Upper lobe of left lung (tissue), 6 donors: ENCODE data around the gene SOX3. TPM values are rescaled to one million over a fixed set of nuclear protein-coding genes. Genes with fewer than 3 reads are reported as not detected.

Experiments used
- ATAC-seq, 2 donors: fragments of 200-7000 bp; cut with Tn5 transposase; one replicate each; pipeline ENCODE4 v1.9.1; 2022; ENCODE audit warnings: mild to moderate bottlenecking in 2 of 2, moderate library complexity in 2 of 2; ENCODE audit not compliant: low FRiP score in 2 of 2
- DNase-seq, 2 donors: peaks; one replicate each; pipeline ENCODE4 v3.0.0-alpha.2; 2019 to 2020
- H3K27ac ChIP-seq, 4 donors: fragments of 200-600 bp; sonication (generic); one replicate each; pipeline ENCODE4 v1.5.1; 2016 to 2019
- H3K27me3 ChIP-seq, 4 donors: fragments of 200-600 bp; sonication (generic); one replicate each; pipeline ENCODE4 v1.5.1; 2017 to 2019
- H3K36me3 ChIP-seq, 4 donors: fragments of 200-600 bp; sonication (generic); one replicate each; pipeline ENCODE4 v1.5.1; 2016 to 2019
- H3K4me1 ChIP-seq, 4 donors: fragments of 200-600 bp; sonication (generic); one replicate each; pipeline ENCODE4 v1.5.1; 2018 to 2019
- H3K4me3 ChIP-seq, 4 donors: fragments of 200-600 bp; sonication (generic); one replicate each; pipeline ENCODE4 v1.5.1; 2017 to 2019; ENCODE audit warnings: mild to moderate bottlenecking in 2 of 4, moderate library complexity in 1 of 4
- H3K9me3 ChIP-seq, 4 donors: fragments of 200-600 bp; sonication (generic); one replicate each; pipeline ENCODE4 v1.5.1; 2018 to 2019
- CTCF ChIP-seq, 6 experiments: fragments of 450-650 bp in 4 of 6; fragments of 200-600 bp in 2 of 6; sonication (generic) in 2 of 6; IDR thresholded peaks; one replicate each; pipeline ENCODE4 v1.5.1; 2016 to 2019; ENCODE audit warnings: antibody characterized with exemption in 6 of 6
- EP300 ChIP-seq, 4 donors: sonication (generic); formaldehyde crosslinking; IDR thresholded peaks; one replicate each; pipeline ENCODE4 v1.5.1; 2017; ENCODE audit warnings: antibody characterized with exemption in 4 of 4, control low read depth in 2 of 4
- POLR2A ChIP-seq, 4 donors: fragments of 450-650 bp; IDR thresholded peaks; one replicate each; pipeline ENCODE4 v1.5.1; 2016 to 2017; ENCODE audit warnings: antibody characterized with exemption in 4 of 4, mild to moderate bottlenecking in 2 of 4
- POLR2AphosphoS5 ChIP-seq, 2 donors: sonication (generic); formaldehyde crosslinking; IDR thresholded peaks; one replicate each; pipeline ENCODE4 v1.5.1; 2017; ENCODE audit warnings: antibody characterized with exemption in 2 of 2
- WGBS, 2 donors: methylation state at CpG; one replicate each; pipeline ENCODE4 v1.1.5; 2017 to 2018; 5-methylcytosine and 5-hydroxymethylcytosine counted together
- total RNA-seq, 6 donors: library from RNA; depleted of rRNA in 4 of 6; stranded (reverse); fragments of >200 nt in 4 of 6; gene quantifications; one replicate each; pipeline versions ENCODE4 v1.1.0 to v1.2.1, GENCODE V29; 2016 to 2021
- donor health status: DM: no; HTN: no; CAD: no; lungs with moderate emphysema.
- donor health status: DM: no; HTN: yes; CAD: no; lungs with severe emphysema.

The SOX3 gene
- total RNA-seq, 6 donors from 2014 or later, result 0.10 TPM; not detected in 5

- Histone ChIP-seq H3K4me1 (no peaks in the 10 kb centered on the region), H3K27me3 (no peaks in the 10 kb centered on the region), H3K27ac (no peak overlapping the region), H3K9me3 (no peaks in the 10 kb centered on the region), H3K4me3 (no peak overlapping the region), H3K36me3 (no peaks in the 10 kb centered on the region)
- WGBS, 2 donors, result 77 to 83% methylated on average over 4 of the region's 4 CpGs
- TF ChIP-seq CTCF (IDR thresholded peaks at IDR 0.05), result no peak
- no peak for TF ChIP-seq POLR2AphosphoS5 (IDR thresholded peaks at IDR 0.05)
- no peak for TF ChIP-seq POLR2A (IDR thresholded peaks at IDR 0.05)
- no peak for TF ChIP-seq EP300 (IDR thresholded peaks at IDR 0.05)
- DNase-seq (no peak), ATAC-seq (no peak)
Measured at GRCh38 chrX:140492066-140492994, 12.5 kb downstream of the SOX3 start.

- Histone ChIP-seq H3K4me3 (no peak overlapping the region), H3K36me3 (no peaks in the 10 kb centered on the region), H3K4me1 (no peaks in the 10 kb centered on the region), H3K27ac (no peak overlapping the region), H3K9me3 (no peaks in the 10 kb centered on the region), H3K27me3 (no peaks in the 10 kb centered on the region)
- no peak for TF ChIP-seq POLR2A (IDR thresholded peaks at IDR 0.05)
- TF ChIP-seq CTCF (IDR thresholded peaks at IDR 0.05), result no peak
- TF ChIP-seq POLR2AphosphoS5 (IDR thresholded peaks at IDR 0.05), result no peak
- no peak for TF ChIP-seq EP300 (IDR thresholded peaks at IDR 0.05)
- ATAC-seq, result no peak
- DNase-seq, result no peak
Measured at GRCh38 chrX:140480765-140481164, 24.1 kb downstream of the SOX3 start.

- TF ChIP-seq CTCF (IDR thresholded peaks at IDR 0.05), result no peak
- Histone ChIP-seq H3K27ac (no peak overlapping the region), H3K4me3 (no peak overlapping the region), H3K36me3 (no peaks in the 10 kb centered on the region), H3K27me3 (no peaks in the 10 kb centered on the region), H3K9me3 (peaks cover 0 to 17% (median 5%) of the 10 kb centered on the region in 4 donors), H3K4me1 (no peaks in the 10 kb centered on the region)
- no peak for ATAC-seq
- no peak for DNase-seq
Measured at GRCh38 chrX:140477987-140478386, 26.9 kb downstream of the SOX3 start.

GRCh38 chrX:140475025-140475424, 29.8 kb downstream of the SOX3 start:
- no peaks in the 10 kb centered on the region for H3K36me3 ChIP-seq
- ATAC-seq, result no peak
- TF ChIP-seq POLR2AphosphoS5 (IDR thresholded peaks at IDR 0.05), result no peak
- no peak for TF ChIP-seq CTCF (IDR thresholded peaks at IDR 0.05)
- no peak for TF ChIP-seq EP300 (IDR thresholded peaks at IDR 0.05)
- TF ChIP-seq POLR2A (IDR thresholded peaks at IDR 0.05), result no peak
- H3K27ac ChIP-seq, result no peak overlapping the region
- H3K4me3 ChIP-seq, result no peak overlapping the region
- H3K4me1 ChIP-seq, result no peaks in the 10 kb centered on the region
- no peaks in the 10 kb centered on the region for H3K27me3 ChIP-seq
- peaks cover 0 to 17% (median 5%) of the 10 kb centered on the region in 4 donors for H3K9me3 ChIP-seq
- no peak for DNase-seq

- WGBS, 2 donors, result 79 to 83% methylated on average over 5 of the region's 5 CpGs
- Histone ChIP-seq H3K4me1 (no peaks in the 10 kb centered on the region), H3K4me3 (no peak overlapping the region), H3K27ac (no peak overlapping the region), H3K27me3 (no peaks in the 10 kb centered on the region), H3K9me3 (no peaks in the 10 kb centered on the region), H3K36me3 (no peaks in the 10 kb centered on the region)
- ATAC-seq (no peak), DNase-seq (no peak)
- TF ChIP-seq CTCF (IDR thresholded peaks at IDR 0.05) (no peak), EP300 (IDR thresholded peaks at IDR 0.05) (no peak), POLR2AphosphoS5 (IDR thresholded peaks at IDR 0.05) (no peak), POLR2A (IDR thresholded peaks at IDR 0.05) (no peak)
Measured at GRCh38 chrX:140467211-140467610, 37.7 kb downstream of the SOX3 start.
